Activated CD4-positive, alpha-beta memory T cell treated with anti-CD3 and anti-CD28 coated beads for 36 hours (primary cell): ENCODE measurements around the gene ZNHIT3. TPM values are rescaled to one million over a fixed set of nuclear protein-coding genes. Genes with fewer than 3 reads are reported as not detected.
A peak's percentile ranks its signal among the peaks of the same experiment; 100 is the strongest.

Experiments used
- CTCF ChIA-PET: fragments of 350-600 bp; sonication (Branson Sonifier 250); formaldehyde crosslinking; loops from one replicate; lab custom pipeline; 2021; ENCODE audit warnings: antibody characterized with exemption, inconsistent platforms; lab: Charles Lee
- POLR2A ChIA-PET: fragments of 350-600 bp; sonication (Branson Sonifier 250); formaldehyde crosslinking; loops from one replicate; lab custom pipeline; 2021; ENCODE audit warnings: antibody characterized with exemption; lab: Charles Lee
- DNase-seq: peaks from one replicate; pipeline ENCODE4 v3.0.0-alpha.2; 2020
- H3K27ac Mint-ChIP-seq: one replicate; pipeline ENCODE4 v1.8.0; 2021; ENCODE audit warnings: mixed read lengths
- H3K27me3 Mint-ChIP-seq: one replicate; pipeline ENCODE4 v1.8.0; 2021; ENCODE audit warnings: mixed read lengths
- H3K36me3 Mint-ChIP-seq: one replicate; pipeline ENCODE4 v1.8.0; 2021; ENCODE audit warnings: mixed read lengths
- H3K4me1 Mint-ChIP-seq: one replicate; pipeline ENCODE4 v1.8.0; 2021; ENCODE audit warnings: low read depth, mixed read lengths
- H3K4me3 Mint-ChIP-seq: one replicate; pipeline ENCODE4 v1.8.0; 2021; ENCODE audit warnings: mild to moderate bottlenecking, mixed read lengths
- H3K9me3 Mint-ChIP-seq: one replicate; pipeline ENCODE4 v1.8.0; 2021; ENCODE audit warnings: mixed read lengths
- intact Hi-C: fragments of 100-400 bp; cut with micrococcal nuclease; formaldehyde crosslinking; loops from one replicate; pipeline ENCODE4 v1.15.1; 2023
- total RNA-seq, 2 experiments: library from RNA; stranded (reverse); gene quantifications; one replicate each; pipeline ENCODE4 v1.2.3, GENCODE V29; 2021

The ZNHIT3 gene
- total RNA-seq, 2 experiments from 2014 or later, result 41.6 to 45.2 TPM

DNA sequence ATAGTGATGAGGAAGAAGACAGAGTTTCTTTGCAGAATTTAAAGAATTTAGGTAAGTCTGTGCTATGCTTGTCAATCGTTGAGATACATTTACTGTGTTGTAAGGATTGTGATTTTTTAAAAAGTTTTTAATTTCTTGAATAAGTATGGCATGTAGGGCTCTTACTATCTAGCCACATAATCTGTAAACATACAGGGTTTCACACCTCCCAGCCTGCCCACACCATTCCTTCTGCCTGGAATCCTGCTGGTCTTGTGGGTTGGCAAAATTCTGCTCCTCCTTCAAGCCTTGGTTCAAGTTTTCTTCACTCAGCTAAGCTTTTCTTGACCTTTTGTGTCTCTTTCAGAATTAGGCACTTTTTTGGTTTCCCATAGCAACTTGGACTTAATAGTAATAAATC, 7.5 kb downstream of the ZNHIT3 start:
- intact Hi-C loops, result no loop called here
- POLR2A ChIA-PET, result no interaction called here
- Mint-ChIP-seq H3K4me3 (no peak overlapping the region), H3K36me3 (peaks cover 42% of the 10 kb centered on the region), H3K27ac (peak overlapping the region; percentile 3), H3K9me3 (no peaks in the 10 kb centered on the region), H3K27me3 (no peaks in the 10 kb centered on the region), H3K4me1 (peaks cover 24% of the 10 kb centered on the region)
- CTCF ChIA-PET, result interaction anchor here (3.3 kb wide), 1 partner anchor 11 kb away, joined by 17 read pairs; no protein-coding TSS in a partner anchor
- no peak for DNase-seq

GRCh38 chr17:36494674-36495073, 8.2 kb downstream of the ZNHIT3 start:
- peaks cover 17% of the 10 kb centered on the region for H3K4me1 Mint-ChIP-seq
- no peak for DNase-seq
- no peaks in the 10 kb centered on the region for H3K9me3 Mint-ChIP-seq
- peaks cover 41% of the 10 kb centered on the region for H3K36me3 Mint-ChIP-seq
- intact Hi-C loops, result no loop called here
- CTCF ChIA-PET, result interaction anchor here (1.0 kb wide), 1 partner anchor 11 kb away, joined by 3 read pairs; no protein-coding TSS in a partner anchor
- no peak overlapping the region for H3K4me3 Mint-ChIP-seq
- POLR2A ChIA-PET, result interaction anchor here (1.2 kb wide), 1 partner anchor 30 kb away, joined by 3 read pairs; no protein-coding TSS in a partner anchor
- no peak overlapping the region for H3K27ac Mint-ChIP-seq
- no peaks in the 10 kb centered on the region for H3K27me3 Mint-ChIP-seq

DNA sequence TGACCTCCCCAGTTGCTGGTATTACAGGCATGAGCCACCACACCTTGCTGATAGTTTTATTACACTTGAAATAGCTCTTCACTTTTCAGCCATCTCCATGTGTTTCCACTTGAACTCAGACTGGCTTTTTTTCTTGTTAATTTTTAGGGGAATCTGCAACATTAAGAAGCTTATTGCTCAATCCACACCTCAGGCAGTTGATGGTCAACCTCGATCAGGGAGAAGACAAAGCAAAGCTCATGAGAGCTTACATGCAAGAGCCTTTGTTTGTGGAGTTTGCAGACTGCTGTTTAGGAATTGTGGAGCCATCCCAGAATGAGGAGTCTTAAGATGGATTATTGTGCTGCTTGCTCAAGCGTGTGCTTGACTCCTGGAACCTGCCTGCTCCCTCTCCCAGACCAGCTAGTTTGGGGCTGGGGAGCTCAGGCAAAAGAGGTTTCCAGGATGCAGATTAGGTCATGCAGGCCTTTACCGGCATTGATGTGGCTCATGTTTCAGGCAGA, 8.6 kb downstream of the ZNHIT3 start:
- Mint-ChIP-seq H3K4me1 (peaks cover 13% of the 10 kb centered on the region), H3K27ac (no peak overlapping the region), H3K27me3 (no peaks in the 10 kb centered on the region), H3K9me3 (no peaks in the 10 kb centered on the region), H3K36me3 (peaks cover 37% of the 10 kb centered on the region), H3K4me3 (no peak overlapping the region)
- no peak for DNase-seq
- POLR2A ChIA-PET, result interaction anchor here (1.2 kb wide), 1 partner anchor 29 kb away, joined by 3 read pairs; no protein-coding TSS in a partner anchor
- intact Hi-C loops, result no loop called here
- CTCF ChIA-PET, result interaction anchor here (1.0 kb wide), 1 partner anchor 12 kb away, joined by 3 read pairs; no protein-coding TSS in a partner anchor

GRCh38 chr17:36496018-36496789, 9.7 kb downstream of the ZNHIT3 start:
- Mint-ChIP-seq H3K9me3 (no peaks in the 10 kb centered on the region), H3K4me1 (peaks cover 8% of the 10 kb centered on the region), H3K36me3 (peaks cover 34% of the 10 kb centered on the region), H3K27ac (peak overlapping the region; percentile 34), H3K27me3 (no peaks in the 10 kb centered on the region), H3K4me3 (no peak overlapping the region)
- POLR2A ChIA-PET, result no interaction called here
- no peak for DNase-seq
- intact Hi-C loops, result no loop called here
- CTCF ChIA-PET, result no interaction called here

GRCh38 chr17:36498155-36498554, 11.7 kb downstream of the ZNHIT3 start:
- H3K36me3 Mint-ChIP-seq, result peaks cover 35% of the 10 kb centered on the region
- no peak overlapping the region for H3K27ac Mint-ChIP-seq
- no peak for DNase-seq
- no peaks in the 10 kb centered on the region for H3K4me1 Mint-ChIP-seq
- intact Hi-C loops, result no loop called here
- ChIA-PET POLR2A (interaction anchor here (1.5 kb wide), 1 partner anchor 27 kb away, joined by 4 read pairs; no protein-coding TSS in a partner anchor), CTCF (interaction anchor here (0.9 to 1.1 kb wide), 2 partner anchors 13 to 35 kb away, joined by 3 read pairs; no protein-coding TSS in a partner anchor)
- no peaks in the 10 kb centered on the region for H3K9me3 Mint-ChIP-seq
- H3K4me3 Mint-ChIP-seq, result no peak overlapping the region
- H3K27me3 Mint-ChIP-seq, result no peaks in the 10 kb centered on the region

GRCh38 chr17:36498560-36499300, 12.2 kb downstream of the ZNHIT3 start:
- H3K36me3 Mint-ChIP-seq, result peaks cover 38% of the 10 kb centered on the region

DNA sequence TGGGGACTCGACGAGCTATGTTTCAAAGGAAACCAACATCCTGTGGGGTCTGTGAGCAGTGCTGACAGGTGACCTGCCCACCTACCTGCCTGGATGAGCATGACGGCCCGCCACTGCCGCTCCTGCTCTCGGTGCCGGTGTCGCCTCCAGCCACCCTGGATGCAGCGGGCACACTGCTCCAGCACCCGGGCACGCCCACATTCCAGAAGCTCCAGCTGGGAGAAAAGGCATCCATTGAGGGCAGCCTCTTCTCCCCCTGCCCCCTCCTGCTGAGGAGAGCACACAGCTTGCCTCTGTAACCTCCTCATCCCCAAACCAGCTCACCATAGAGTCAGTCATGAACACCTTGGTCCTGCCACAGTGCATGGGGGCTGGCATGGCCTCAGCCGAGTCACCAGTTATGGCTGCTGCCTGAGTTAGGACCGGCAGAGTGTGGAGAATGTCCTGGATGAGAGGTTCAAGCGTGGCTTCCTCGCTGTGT, 14.3 kb downstream of the ZNHIT3 start:
- no peaks in the 10 kb centered on the region for H3K9me3 Mint-ChIP-seq
- H3K36me3 Mint-ChIP-seq, result peaks cover 36% of the 10 kb centered on the region
- no peaks in the 10 kb centered on the region for H3K27me3 Mint-ChIP-seq
- DNase-seq, result no peak
- no peak overlapping the region for H3K4me3 Mint-ChIP-seq
- POLR2A ChIA-PET, result no interaction called here
- intact Hi-C loops, result no loop called here
- peaks cover 3% of the 10 kb centered on the region for H3K4me1 Mint-ChIP-seq
- H3K27ac Mint-ChIP-seq, result no peak overlapping the region
- CTCF ChIA-PET, result interaction anchor here (0.9 kb wide), 1 partner anchor 9 kb away, joined by 3 read pairs; no protein-coding TSS in a partner anchor

More at GRCh38 chr17:36498560-36499300, 12.2 kb downstream of the ZNHIT3 start:
- H3K4me3 Mint-ChIP-seq, result no peak overlapping the region
- H3K4me1 Mint-ChIP-seq, result peaks cover 3% of the 10 kb centered on the region
- no peaks in the 10 kb centered on the region for H3K9me3 Mint-ChIP-seq
- H3K27ac Mint-ChIP-seq, result no peak overlapping the region
- CTCF ChIA-PET, result interaction anchor here (0.9 to 1.1 kb wide), 2 partner anchors 14 to 35 kb away, joined by 3 read pairs; no protein-coding TSS in a partner anchor
- POLR2A ChIA-PET, result interaction anchor here (1.2 to 1.5 kb wide), 2 partner anchors 11 to 26 kb away, joined by 3 to 4 read pairs; no protein-coding TSS in a partner anchor
- intact Hi-C loops, result no loop called here
- no peaks in the 10 kb centered on the region for H3K27me3 Mint-ChIP-seq
- DNase-seq, result no peak

GRCh38 chr17:36501351-36501750, 14.9 kb downstream of the ZNHIT3 start:
- intact Hi-C loops, result no loop called here
- no peak for DNase-seq
- Mint-ChIP-seq H3K4me1 (peaks cover 3% of the 10 kb centered on the region), H3K4me3 (no peak overlapping the region), H3K27ac (no peak overlapping the region), H3K27me3 (no peaks in the 10 kb centered on the region), H3K9me3 (no peaks in the 10 kb centered on the region), H3K36me3 (peaks cover 34% of the 10 kb centered on the region)
- ChIA-PET CTCF (no interaction called here), POLR2A (no interaction called here)

- POLR2A ChIA-PET, result no interaction called here
- Mint-ChIP-seq H3K27me3 (no peaks in the 10 kb centered on the region), H3K4me3 (no peak overlapping the region), H3K36me3 (peaks cover 37% of the 10 kb centered on the region), H3K9me3 (no peaks in the 10 kb centered on the region), H3K4me1 (peaks cover 3% of the 10 kb centered on the region), H3K27ac (no peak overlapping the region)
- DNase-seq, result no peak
- CTCF ChIA-PET, result no interaction called here
- intact Hi-C loops, result no loop called here
These were observed 15.5 kb downstream of the ZNHIT3 start for GRCh38 chr17:36501963-36502362.

DNA sequence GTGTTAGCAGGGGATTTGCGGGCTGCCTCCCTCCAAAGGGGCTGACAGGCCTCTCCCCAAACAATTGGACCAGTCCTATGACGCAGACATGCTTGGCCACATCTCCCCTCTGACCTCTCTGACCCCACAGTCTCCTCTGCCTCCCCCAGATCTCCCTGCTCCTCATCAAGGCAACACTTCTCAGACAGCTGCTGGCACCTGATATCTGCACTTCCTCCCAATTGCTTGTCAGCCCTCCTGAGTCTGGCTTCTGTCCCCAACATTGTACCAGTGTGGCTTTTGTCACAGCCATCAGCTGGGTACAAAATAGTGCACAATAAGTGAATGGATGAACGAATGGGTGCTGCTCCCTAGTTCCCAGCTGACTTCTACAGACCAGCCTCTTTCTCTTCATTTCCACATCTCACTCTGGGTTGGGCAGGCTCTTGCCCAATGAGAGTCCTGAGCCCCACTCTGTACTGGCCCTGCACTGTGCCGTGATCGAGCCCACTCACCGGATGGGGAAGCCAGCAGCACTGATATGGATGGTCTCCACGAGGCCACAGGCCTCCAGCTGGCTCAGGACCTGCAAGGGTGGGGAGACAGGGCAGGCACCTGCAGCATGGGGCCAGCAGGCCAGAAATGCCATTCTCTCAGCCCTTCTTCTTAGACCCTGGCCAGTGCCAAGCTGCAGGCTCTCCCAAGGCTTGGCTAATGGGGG, 17.1 kb downstream of the ZNHIT3 start:
- H3K36me3 Mint-ChIP-seq, result peaks cover 37% of the 10 kb centered on the region
- peaks cover 3% of the 10 kb centered on the region for H3K4me1 Mint-ChIP-seq
- ChIA-PET POLR2A (no interaction called here), CTCF (interaction anchor here (0.8 kb wide), 1 partner anchor 30 kb away, joined by 4 read pairs; no protein-coding TSS in a partner anchor)
- no peaks in the 10 kb centered on the region for H3K27me3 Mint-ChIP-seq
- intact Hi-C loops, result no loop called here
- no peak overlapping the region for H3K4me3 Mint-ChIP-seq
- H3K27ac Mint-ChIP-seq, result no peak overlapping the region
- no peaks in the 10 kb centered on the region for H3K9me3 Mint-ChIP-seq
- DNase-seq, result no peak

GRCh38 chr17:36504156-36504545, 17.7 kb downstream of the ZNHIT3 start:
- Mint-ChIP-seq H3K36me3 (peaks cover 36% of the 10 kb centered on the region), H3K27ac (no peak overlapping the region), H3K4me3 (no peak overlapping the region), H3K4me1 (peaks cover 3% of the 10 kb centered on the region), H3K27me3 (no peaks in the 10 kb centered on the region), H3K9me3 (no peaks in the 10 kb centered on the region)
- POLR2A ChIA-PET, result no interaction called here
- no peak for DNase-seq
- CTCF ChIA-PET, result interaction anchor here (0.8 kb wide), 1 partner anchor 30 kb away, joined by 4 read pairs; no protein-coding TSS in a partner anchor
- intact Hi-C loops, result no loop called here
